ENCODE data around the gene APIP.

APIP gene

GRCh38 chr11:34859496-34859895 is 56.7 kb downstream of the APIP start:
- H3K4me3 Mint-ChIP-seq: no peak overlapping the region
- H3K27me3 Mint-ChIP-seq: no peaks in the 10 kb centered on the region
- no peaks in the 10 kb centered on the region for H3K36me3 Mint-ChIP-seq (ENCODE audit: low read depth)
- H3K27ac Mint-ChIP-seq: no peak overlapping the region
- H3K4me1 Mint-ChIP-seq (ENCODE audit: low read depth): peaks cover 12% of the 10 kb centered on the region
- H3K9me3 Mint-ChIP-seq: no peaks in the 10 kb centered on the region
- intact Hi-C loops (cut with micrococcal nuclease): no loop called here

- intact Hi-C loops (cut with micrococcal nuclease): no loop called here
- Mint-ChIP-seq H3K4me3 (no peak overlapping the region), H3K9me3 (no peaks in the 10 kb centered on the region)
These were observed 58.7 kb downstream of the APIP start for GRCh38 chr11:34857463-34857862.

GRCh38 chr11:34856251-34856650 is 59.9 kb downstream of the APIP start:
- no peak overlapping the region for H3K27ac Mint-ChIP-seq

More at GRCh38 chr11:34857463-34857862, 58.7 kb downstream of the APIP start:
- Mint-ChIP-seq H3K4me1 (ENCODE audit: low read depth) (no peaks in the 10 kb centered on the region), H3K27me3 (no peaks in the 10 kb centered on the region), H3K36me3 (ENCODE audit: low read depth) (no peaks in the 10 kb centered on the region), H3K27ac (no peak overlapping the region)

GRCh38 chr11:34855754-34856095 is 60.5 kb downstream of the APIP start:
- H3K9me3 Mint-ChIP-seq: peaks cover 9% of the 10 kb centered on the region
- H3K4me1 Mint-ChIP-seq (ENCODE audit: low read depth): no peaks in the 10 kb centered on the region
- no peak overlapping the region for H3K27ac Mint-ChIP-seq
- no peak overlapping the region for H3K4me3 Mint-ChIP-seq
- peaks cover 7% of the 10 kb centered on the region for H3K27me3 Mint-ChIP-seq
- intact Hi-C loops (cut with micrococcal nuclease): no loop called here
- H3K36me3 Mint-ChIP-seq (ENCODE audit: low read depth): no peaks in the 10 kb centered on the region

More at GRCh38 chr11:34856251-34856650, 59.9 kb downstream of the APIP start:
- peaks cover 9% of the 10 kb centered on the region for H3K9me3 Mint-ChIP-seq
- H3K36me3 Mint-ChIP-seq (ENCODE audit: low read depth): no peaks in the 10 kb centered on the region
- H3K4me3 Mint-ChIP-seq: no peak overlapping the region
- peaks cover 7% of the 10 kb centered on the region for H3K27me3 Mint-ChIP-seq
- H3K4me1 Mint-ChIP-seq (ENCODE audit: low read depth): no peaks in the 10 kb centered on the region
- intact Hi-C loops (cut with micrococcal nuclease): no loop called here

- Mint-ChIP-seq H3K9me3 (peaks cover 9% of the 10 kb centered on the region), H3K4me1 (ENCODE audit: low read depth) (no peaks in the 10 kb centered on the region), H3K27me3 (peaks cover 7% of the 10 kb centered on the region), H3K36me3 (ENCODE audit: low read depth) (no peaks in the 10 kb centered on the region), H3K4me3 (no peak overlapping the region), H3K27ac (no peak overlapping the region)
- intact Hi-C loops (cut with micrococcal nuclease): no loop called here
These were observed 61.0 kb downstream of the APIP start for GRCh38 chr11:34855021-34855753.

GRCh38 chr11:34851916-34852315 is 64.3 kb downstream of the APIP start:
- Mint-ChIP-seq H3K9me3 (peaks cover 9% of the 10 kb centered on the region), H3K27me3 (peaks cover 7% of the 10 kb centered on the region), H3K36me3 (ENCODE audit: low read depth) (no peaks in the 10 kb centered on the region), H3K27ac (no peak overlapping the region), H3K4me3 (no peak overlapping the region), H3K4me1 (ENCODE audit: low read depth) (no peaks in the 10 kb centered on the region)
- intact Hi-C loops (cut with micrococcal nuclease): no loop called here

- Mint-ChIP-seq H3K9me3 (peaks cover 9% of the 10 kb centered on the region), H3K4me3 (no peak overlapping the region), H3K4me1 (ENCODE audit: low read depth) (no peaks in the 10 kb centered on the region), H3K27me3 (peaks cover 9% of the 10 kb centered on the region), H3K27ac (no peak overlapping the region), H3K36me3 (ENCODE audit: low read depth) (no peaks in the 10 kb centered on the region)
- intact Hi-C loops (cut with micrococcal nuclease): no loop called here
These were observed 65.8 kb downstream of the APIP start for GRCh38 chr11:34850334-34850733.

GRCh38 chr11:34846467-34846866 is 69.7 kb downstream of the APIP start:
- H3K4me1 Mint-ChIP-seq (ENCODE audit: low read depth): no peaks in the 10 kb centered on the region
- intact Hi-C loops (cut with micrococcal nuclease): no loop called here
- peaks cover under 1% of the 10 kb centered on the region for H3K9me3 Mint-ChIP-seq
- H3K27ac Mint-ChIP-seq: no peak overlapping the region
- H3K36me3 Mint-ChIP-seq (ENCODE audit: low read depth): no peaks in the 10 kb centered on the region
- peaks cover 4% of the 10 kb centered on the region for H3K27me3 Mint-ChIP-seq
- H3K4me3 Mint-ChIP-seq: no peak overlapping the region

GRCh38 chr11:34844463-34845112 is 71.6 kb downstream of the APIP start:
- Mint-ChIP-seq H3K9me3 (no peaks in the 10 kb centered on the region), H3K4me3 (no peak overlapping the region), H3K4me1 (ENCODE audit: low read depth) (peaks cover 4% of the 10 kb centered on the region), H3K36me3 (ENCODE audit: low read depth) (no peaks in the 10 kb centered on the region), H3K27ac (no peak overlapping the region), H3K27me3 (peaks cover 2% of the 10 kb centered on the region)
- intact Hi-C loops (cut with micrococcal nuclease): loop anchor here (5.0 kb wide), 1 partner anchor 257 kb away; no protein-coding TSS in a partner anchor

- Mint-ChIP-seq H3K4me3 (no peak overlapping the region), H3K27ac (no peak overlapping the region), H3K4me1 (ENCODE audit: low read depth) (peaks cover 4% of the 10 kb centered on the region), H3K36me3 (ENCODE audit: low read depth) (no peaks in the 10 kb centered on the region), H3K27me3 (peaks cover 2% of the 10 kb centered on the region), H3K9me3 (no peaks in the 10 kb centered on the region)
- intact Hi-C loops (cut with micrococcal nuclease): loop anchor here (5.0 kb wide), 1 partner anchor 256 kb away; no protein-coding TSS in a partner anchor
These were observed 72.9 kb downstream of the APIP start for GRCh38 chr11:34843271-34843670.

- intact Hi-C loops (cut with micrococcal nuclease): loop anchor here (5.0 kb wide), 1 partner anchor 254 kb away; no protein-coding TSS in a partner anchor
- no peaks in the 10 kb centered on the region for H3K27me3 Mint-ChIP-seq
- no peak overlapping the region for H3K4me3 Mint-ChIP-seq
- no peaks in the 10 kb centered on the region for H3K36me3 Mint-ChIP-seq (ENCODE audit: low read depth)
- no peak overlapping the region for H3K27ac Mint-ChIP-seq
- no peaks in the 10 kb centered on the region for H3K9me3 Mint-ChIP-seq
- H3K4me1 Mint-ChIP-seq (ENCODE audit: low read depth): peaks cover 11% of the 10 kb centered on the region
These were observed 75.3 kb downstream of the APIP start for GRCh38 chr11:34840736-34841386.

- H3K9me3 Mint-ChIP-seq: no peaks in the 10 kb centered on the region
- intact Hi-C loops (cut with micrococcal nuclease): loop anchor here (5.0 kb wide), 1 partner anchor 253 kb away; no protein-coding TSS in a partner anchor
- H3K4me3 Mint-ChIP-seq: no peak overlapping the region
- peaks cover 11% of the 10 kb centered on the region for H3K4me1 Mint-ChIP-seq (ENCODE audit: low read depth)
- H3K36me3 Mint-ChIP-seq (ENCODE audit: low read depth): no peaks in the 10 kb centered on the region
- peaks cover 2% of the 10 kb centered on the region for H3K27me3 Mint-ChIP-seq
- no peak overlapping the region for H3K27ac Mint-ChIP-seq
These were observed 76.2 kb downstream of the APIP start for GRCh38 chr11:34839969-34840368.

- Mint-ChIP-seq H3K36me3 (ENCODE audit: low read depth) (no peaks in the 10 kb centered on the region), H3K4me1 (ENCODE audit: low read depth) (peaks cover 11% of the 10 kb centered on the region), H3K27me3 (peaks cover 2% of the 10 kb centered on the region)
These were observed 79.0 kb downstream of the APIP start for GRCh38 chr11:34836958-34837856.

More at GRCh38 chr11:34836958-34837856, 79.0 kb downstream of the APIP start:
- no peak overlapping the region for H3K4me3 Mint-ChIP-seq
- no peaks in the 10 kb centered on the region for H3K9me3 Mint-ChIP-seq
- intact Hi-C loops (cut with micrococcal nuclease): no loop called here
- no peak overlapping the region for H3K27ac Mint-ChIP-seq

Measured in dendritic cell treated with granulocyte-macrophage colony-stimulating factor and Interleukin-4, amounts not matched to agents 40 ng/mL and 50 ng/mL, for 4 days (primary cell).